ENCODE results near the gene RNF144A. TPM values are rescaled to one million over a fixed set of nuclear protein-coding genes. Genes with fewer than 3 reads are reported as not detected.
A peak's percentile ranks its signal among the peaks of the same experiment; 100 is the strongest.

RNF144A gene
- total RNA-seq, 6 donors from 2014 or later, result 9.9 to 20.7 (median 13.4) TPM

DNA sequence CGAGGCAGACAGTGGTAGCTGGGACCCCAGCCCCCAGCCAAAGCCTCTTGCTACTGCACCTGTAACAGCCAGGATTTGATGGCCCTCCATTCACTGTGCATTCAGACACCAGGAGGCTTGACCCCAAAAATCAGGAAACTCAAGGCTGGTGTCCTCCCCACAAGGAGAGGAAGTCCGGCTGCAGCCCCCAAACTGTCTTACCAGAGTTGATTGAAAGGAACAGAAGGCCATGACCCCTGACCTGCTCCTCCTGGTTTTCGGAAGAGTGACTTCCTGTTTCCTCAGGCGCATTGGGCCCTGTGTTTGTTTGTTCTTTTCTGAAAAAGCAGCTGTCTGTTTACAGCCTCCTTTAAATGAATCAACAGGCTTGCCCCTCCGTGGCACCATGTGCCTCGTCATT is 111.6 kb downstream of the RNF144A start:
- ATAC-seq (ENCODE audit: low FRiP score in 2 of 2) (no peak), DNase-seq (no peak)
- no peaks in the 10 kb centered on the region for H3K9me3 ChIP-seq
- no peak for TF ChIP-seq POLR2A (IDR thresholded peaks at IDR 0.05)
- no peak for TF ChIP-seq POLR2AphosphoS5 (IDR thresholded peaks at IDR 0.05)
- TF ChIP-seq EP300 (IDR thresholded peaks at IDR 0.05), result no peak
- TF ChIP-seq, protein P1, sequence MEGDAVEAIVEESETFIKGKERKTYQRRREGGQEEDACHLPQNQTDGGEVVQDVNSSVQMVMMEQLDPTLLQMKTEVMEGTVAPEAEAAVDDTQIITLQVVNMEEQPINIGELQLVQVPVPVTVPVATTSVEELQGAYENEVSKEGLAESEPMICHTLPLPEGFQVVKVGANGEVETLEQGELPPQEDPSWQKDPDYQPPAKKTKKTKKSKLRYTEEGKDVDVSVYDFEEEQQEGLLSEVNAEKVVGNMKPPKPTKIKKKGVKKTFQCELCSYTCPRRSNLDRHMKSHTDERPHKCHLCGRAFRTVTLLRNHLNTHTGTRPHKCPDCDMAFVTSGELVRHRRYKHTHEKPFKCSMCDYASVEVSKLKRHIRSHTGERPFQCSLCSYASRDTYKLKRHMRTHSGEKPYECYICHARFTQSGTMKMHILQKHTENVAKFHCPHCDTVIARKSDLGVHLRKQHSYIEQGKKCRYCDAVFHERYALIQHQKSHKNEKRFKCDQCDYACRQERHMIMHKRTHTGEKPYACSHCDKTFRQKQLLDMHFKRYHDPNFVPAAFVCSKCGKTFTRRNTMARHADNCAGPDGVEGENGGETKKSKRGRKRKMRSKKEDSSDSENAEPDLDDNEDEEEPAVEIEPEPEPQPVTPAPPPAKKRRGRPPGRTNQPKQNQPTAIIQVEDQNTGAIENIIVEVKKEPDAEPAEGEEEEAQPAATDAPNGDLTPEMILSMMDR (IDR thresholded peaks at IDR 0.05), result no peak
- 56 to 66% methylated on average over 6 of the region's 6 CpGs for WGBS, 2 donors
- peak overlapping the region in 3 of 4 donors; percentile 58 to 73 (median 63) for H3K27ac ChIP-seq
- H3K36me3 ChIP-seq, result peaks cover 0 to 19% (median 7%) of the 10 kb centered on the region in 4 donors
- H3K4me1 ChIP-seq, result peaks cover 29 to 38% (median 36%) of the 10 kb centered on the region in 4 donors
- H3K4me3 ChIP-seq, result no peak overlapping the region
- H3K27me3 ChIP-seq, result no peaks in the 10 kb centered on the region

DNA sequence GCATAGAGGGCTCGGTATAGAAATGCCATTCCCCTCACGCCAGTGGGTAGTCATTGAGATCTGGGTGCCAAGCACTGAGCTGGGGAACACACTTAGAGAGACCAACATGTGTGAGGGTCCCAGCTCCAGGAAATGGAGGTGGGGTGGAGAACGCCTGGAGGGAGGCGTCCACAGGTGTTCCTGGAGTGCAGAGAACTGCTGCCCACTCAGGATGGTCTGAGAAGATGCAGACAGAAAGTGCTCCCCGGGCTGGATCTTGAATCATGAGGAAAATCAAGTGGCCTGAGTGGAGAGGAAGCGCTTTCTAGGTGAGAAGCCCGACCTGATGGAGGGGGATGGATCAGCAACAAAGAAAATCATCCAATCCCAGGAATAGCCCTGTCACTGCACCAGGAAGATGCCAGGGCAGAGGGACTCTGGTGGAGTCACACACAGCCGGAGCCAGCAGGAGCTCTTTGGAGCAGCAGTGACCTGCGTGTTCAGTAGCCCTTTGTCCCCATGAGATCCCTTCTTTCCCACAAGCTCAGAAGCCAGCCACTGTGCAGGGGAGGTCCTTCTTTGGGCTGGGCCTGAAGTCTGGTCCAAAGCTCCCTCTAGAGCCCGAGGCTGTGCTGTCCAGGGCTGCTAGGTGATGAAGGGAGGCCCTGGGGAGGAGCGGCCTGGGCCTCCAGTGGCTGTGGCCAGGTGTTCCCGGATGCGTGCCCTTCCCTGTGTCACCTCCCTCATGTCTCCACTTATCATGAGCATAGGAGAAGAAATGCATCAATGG is 112.3 kb downstream of the RNF144A start:
- no peak for TF ChIP-seq EP300 (IDR thresholded peaks at IDR 0.05)
- TF ChIP-seq, protein P1 (IDR thresholded peaks at IDR 0.05), result peak in 1 of 6 experiments; percentile 7
- TF ChIP-seq POLR2A (IDR thresholded peaks at IDR 0.05), result no peak
- no peak for TF ChIP-seq POLR2AphosphoS5 (IDR thresholded peaks at IDR 0.05)
- H3K9me3 ChIP-seq, result no peaks in the 10 kb centered on the region
- DNase-seq, result no peak
- no peak overlapping the region for H3K4me3 ChIP-seq
- H3K4me1 ChIP-seq, result peaks cover 29 to 44% (median 38%) of the 10 kb centered on the region in 4 donors
- H3K36me3 ChIP-seq, result peaks cover 0 to 19% (median 5%) of the 10 kb centered on the region in 4 donors
- no peaks in the 10 kb centered on the region for H3K27me3 ChIP-seq
- ATAC-seq (ENCODE audit: low FRiP score in 2 of 2), result no peak
- 86 to 87% methylated on average over 11 to 13 of the region's 13 CpGs for WGBS, 2 donors
- H3K27ac ChIP-seq, result peak overlapping the region in 3 of 4 donors; percentile 50 to 73 (median 63)

DNA sequence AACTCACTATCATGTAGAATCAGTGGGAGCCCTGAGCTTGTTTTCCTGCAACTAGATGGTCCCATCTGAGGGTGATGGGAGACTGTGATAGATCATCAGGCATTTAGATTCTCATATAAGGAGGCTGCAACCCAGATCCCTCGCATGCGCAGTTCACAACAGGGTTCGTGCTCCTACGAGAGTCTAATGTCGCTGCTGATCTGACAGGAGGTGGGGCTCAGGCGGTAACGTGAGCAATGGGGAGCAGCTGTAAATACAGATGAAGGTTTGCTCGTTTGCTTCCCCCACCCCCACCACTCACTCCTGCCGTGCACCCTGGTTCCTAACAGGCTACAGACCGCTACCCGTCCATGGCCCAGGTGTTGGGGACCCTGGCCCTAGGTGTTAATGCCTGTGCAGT is 113.6 kb downstream of the RNF144A start:
- ATAC-seq (ENCODE audit: low FRiP score in 2 of 2), result no peak
- DNase-seq, result no peak

DNA sequence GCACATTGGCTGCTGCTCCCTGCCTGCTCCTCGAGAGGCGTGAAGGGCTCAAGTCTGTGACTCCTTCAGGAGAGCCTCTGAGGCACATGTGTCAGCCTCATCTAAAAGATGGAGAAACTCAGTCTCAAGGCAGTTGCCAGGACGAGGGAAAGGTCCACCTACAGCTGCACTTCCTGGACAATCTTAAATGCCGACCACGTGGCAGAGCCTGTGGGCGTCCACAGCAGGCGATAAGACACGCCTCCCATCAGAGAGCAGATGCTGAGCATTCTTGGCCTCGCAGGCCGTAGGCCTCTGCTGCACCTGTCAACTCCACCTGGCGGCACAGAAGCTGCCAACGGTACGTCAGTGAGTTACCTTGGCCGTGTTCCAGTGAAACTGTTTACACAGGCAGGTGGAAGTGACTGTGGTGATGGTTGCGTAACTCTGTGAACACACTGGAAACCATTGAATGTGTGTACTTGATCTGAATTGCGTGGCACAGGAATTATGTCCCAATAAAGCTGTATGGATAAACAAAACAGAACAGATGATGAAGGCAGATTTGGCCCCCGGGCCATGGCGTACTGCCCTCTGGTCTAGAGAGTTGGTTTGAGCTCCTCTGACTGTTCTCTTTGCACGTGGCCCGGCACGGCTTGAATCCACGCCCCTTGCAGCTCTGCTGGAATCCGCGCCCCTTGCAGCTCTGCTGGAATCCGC is 114.5 kb downstream of the RNF144A start:
- Histone ChIP-seq H3K27ac (peak overlapping the region in 3 of 4 donors; percentile 26 to 59 (median 59)), H3K4me1 (peaks cover 23 to 45% (median 29%) of the 10 kb centered on the region in 4 donors), H3K27me3 (no peaks in the 10 kb centered on the region), H3K9me3 (no peaks in the 10 kb centered on the region), H3K4me3 (no peak overlapping the region), H3K36me3 (peaks cover 0 to 17% (median 5%) of the 10 kb centered on the region in 4 donors)
- ATAC-seq (ENCODE audit: low FRiP score in 2 of 2) (peak; percentile 80 to 94), DNase-seq (peak in 1 of 2 donors; percentile 96)
- 61 to 64% methylated on average over 20 to 25 of the region's 25 CpGs for WGBS, 2 donors
- TF ChIP-seq, protein P1 (IDR thresholded peaks at IDR 0.05), result peak in 3 of 6 experiments; percentile 36 to 45 (median 39)
- TF ChIP-seq POLR2AphosphoS5 (IDR thresholded peaks at IDR 0.05) (peak; percentile 82 to 83), POLR2A (IDR thresholded peaks at IDR 0.05) (peak in 1 of 4 donors; percentile 12), EP300 (IDR thresholded peaks at IDR 0.05) (peak in 3 of 4 donors; percentile 40 to 97 (median 44))

More for the DNA sequence above, 113.6 kb downstream of the RNF144A start:
- Histone ChIP-seq H3K27me3 (no peaks in the 10 kb centered on the region), H3K9me3 (no peaks in the 10 kb centered on the region), H3K27ac (peak overlapping the region in 1 of 4 donors; percentile 59), H3K4me1 (peaks cover 29 to 45% (median 34%) of the 10 kb centered on the region in 4 donors), H3K36me3 (peaks cover 0 to 11% (median under 1%) of the 10 kb centered on the region in 4 donors), H3K4me3 (no peak overlapping the region)
- 92 to 98% methylated on average over 8 to 11 of the region's 11 CpGs for WGBS, 2 donors
- TF ChIP-seq POLR2AphosphoS5 (IDR thresholded peaks at IDR 0.05), result no peak
- no peak for TF ChIP-seq POLR2A (IDR thresholded peaks at IDR 0.05)
- TF ChIP-seq EP300 (IDR thresholded peaks at IDR 0.05), result no peak
- TF ChIP-seq, protein P1 (IDR thresholded peaks at IDR 0.05), result no peak
